A673 (cell line): ENCODE results near the gene SNRPB.

Experiments
- EZH2 ChIP-seq: fragments of 200-600 bp; sonication (generic); IDR thresholded peaks from 2 replicates; pipeline ENCODE4 v1.6.1; 2017; ENCODE audit warnings: borderline replicate concordance, low read depth, mild to moderate bottlenecking, mixed read lengths, antibody characterized with exemption, low read length; ENCODE audit not compliant: poor library complexity, severe bottlenecking
- TF ChIP-seq, protein P1 (sequence below): fragments of 300-800, 200-600 bp; sonication (generic); conservative IDR thresholded peaks from 2 replicates; pipeline ENCODE4 v1.5.1; 2017; ENCODE audit warnings: low read depth, mild to moderate bottlenecking, antibody characterized with exemption, low read length, moderate library complexity, mixed read lengths

DNA sequence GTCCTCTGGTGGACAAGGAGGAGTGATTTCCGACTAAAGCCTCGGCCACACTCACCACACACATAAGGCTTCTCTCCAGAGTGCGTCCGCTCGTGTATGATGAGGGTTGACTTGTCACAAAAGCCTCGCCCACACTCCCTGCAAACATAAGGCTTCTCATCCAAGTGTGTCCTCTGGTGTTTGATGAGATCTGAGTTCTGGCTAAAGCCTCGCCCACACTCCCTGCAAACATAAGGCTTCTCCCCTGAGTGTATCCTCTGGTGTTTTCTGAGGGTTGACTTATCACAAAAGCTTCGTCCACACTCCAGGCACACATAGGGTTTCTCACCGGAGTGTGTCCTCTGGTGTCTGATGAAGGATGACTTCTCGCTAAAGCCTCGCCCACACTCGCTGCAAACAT is 12.9 kb upstream of the SNRPB start:
- TF ChIP-seq, protein P1, sequence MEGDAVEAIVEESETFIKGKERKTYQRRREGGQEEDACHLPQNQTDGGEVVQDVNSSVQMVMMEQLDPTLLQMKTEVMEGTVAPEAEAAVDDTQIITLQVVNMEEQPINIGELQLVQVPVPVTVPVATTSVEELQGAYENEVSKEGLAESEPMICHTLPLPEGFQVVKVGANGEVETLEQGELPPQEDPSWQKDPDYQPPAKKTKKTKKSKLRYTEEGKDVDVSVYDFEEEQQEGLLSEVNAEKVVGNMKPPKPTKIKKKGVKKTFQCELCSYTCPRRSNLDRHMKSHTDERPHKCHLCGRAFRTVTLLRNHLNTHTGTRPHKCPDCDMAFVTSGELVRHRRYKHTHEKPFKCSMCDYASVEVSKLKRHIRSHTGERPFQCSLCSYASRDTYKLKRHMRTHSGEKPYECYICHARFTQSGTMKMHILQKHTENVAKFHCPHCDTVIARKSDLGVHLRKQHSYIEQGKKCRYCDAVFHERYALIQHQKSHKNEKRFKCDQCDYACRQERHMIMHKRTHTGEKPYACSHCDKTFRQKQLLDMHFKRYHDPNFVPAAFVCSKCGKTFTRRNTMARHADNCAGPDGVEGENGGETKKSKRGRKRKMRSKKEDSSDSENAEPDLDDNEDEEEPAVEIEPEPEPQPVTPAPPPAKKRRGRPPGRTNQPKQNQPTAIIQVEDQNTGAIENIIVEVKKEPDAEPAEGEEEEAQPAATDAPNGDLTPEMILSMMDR: no peak
- TF ChIP-seq EZH2: no peak
